ENCODE data around the gene SLC5A11.
"Not testable (repeated sequence)": the region's sequence is repeated elsewhere in the genome, so short reads cannot be mapped to it uniquely, and the experiment has no call there.

Gene SLC5A11

DNA sequence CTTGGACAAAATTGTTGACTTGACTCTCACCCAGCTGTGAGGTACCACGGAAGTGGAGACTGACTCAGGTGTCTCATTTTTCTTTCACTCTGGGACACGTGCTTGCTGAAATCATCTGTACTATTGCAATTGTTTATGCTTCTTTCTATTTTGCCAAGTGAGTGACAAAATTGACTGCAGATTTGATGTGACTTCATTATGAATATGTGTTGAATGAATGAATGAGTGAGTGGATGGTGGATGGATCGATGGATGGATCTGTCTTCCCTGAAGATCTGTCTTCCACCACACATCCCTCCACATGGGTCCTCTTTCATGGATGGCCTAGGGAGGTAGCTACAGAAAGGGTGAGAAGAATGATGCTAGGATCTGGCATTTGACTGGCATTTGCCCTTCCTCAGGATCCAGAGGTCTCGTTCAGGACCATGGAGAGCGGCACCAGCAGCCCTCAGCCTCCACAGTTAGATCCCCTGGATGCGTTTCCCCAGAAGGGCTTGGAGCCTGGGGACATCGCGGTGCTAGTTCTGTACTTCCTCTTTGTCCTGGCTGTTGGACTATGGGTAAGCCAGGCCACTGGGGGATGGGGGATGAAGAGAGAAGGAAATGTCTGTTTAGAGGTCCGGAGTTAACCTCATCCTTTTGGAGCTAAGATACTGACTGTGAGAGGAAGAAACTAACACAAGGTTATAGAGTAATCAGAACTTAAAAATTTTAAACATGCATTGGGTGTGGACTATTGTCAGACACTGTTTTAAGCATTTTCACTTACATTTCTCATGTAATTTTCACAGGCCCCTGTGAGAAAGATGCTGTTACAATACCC is 12.7 kb downstream of the SLC5A11 start:
- DNase-seq: no peak

GRCh38 chr16:24861461-24861860 is 15.7 kb downstream of the SLC5A11 start:
- no peak for DNase-seq

GRCh38 chr16:24863582-24864437 is 18.0 kb downstream of the SLC5A11 start:
- no peak for DNase-seq

GRCh38 chr16:24869033-24869432 is 23.3 kb downstream of the SLC5A11 start:
- no peak for DNase-seq

GRCh38 chr16:24871891-24872290 is 26.1 kb downstream of the SLC5A11 start:
- DNase-seq: no peak

DNA sequence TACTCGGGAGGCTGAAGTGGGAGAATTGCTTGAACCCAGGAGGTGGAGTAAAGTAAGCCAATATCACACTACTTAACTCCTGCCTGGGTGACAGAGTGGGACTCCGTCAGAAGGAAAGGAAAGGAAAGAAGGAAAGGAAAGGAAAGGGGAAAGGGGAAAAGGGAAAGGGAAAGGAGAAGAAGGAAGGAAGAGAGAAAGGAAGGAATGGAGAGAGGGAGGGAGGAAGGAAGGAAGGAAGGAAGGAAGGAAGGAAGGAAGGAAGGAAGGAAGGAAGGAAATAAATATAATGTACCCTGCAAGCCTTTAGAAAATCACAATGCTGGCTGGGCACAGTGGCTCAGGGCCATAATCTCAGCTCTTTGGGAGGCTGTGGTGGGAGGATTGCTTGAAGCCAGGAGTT is 27.3 kb downstream of the SLC5A11 start:
- no peak for DNase-seq

GRCh38 chr16:24875466-24875865 is 29.7 kb downstream of the SLC5A11 start:
- no peak for DNase-seq

GRCh38 chr16:24876231-24876630 is 30.5 kb downstream of the SLC5A11 start:
- no peak for DNase-seq

DNA sequence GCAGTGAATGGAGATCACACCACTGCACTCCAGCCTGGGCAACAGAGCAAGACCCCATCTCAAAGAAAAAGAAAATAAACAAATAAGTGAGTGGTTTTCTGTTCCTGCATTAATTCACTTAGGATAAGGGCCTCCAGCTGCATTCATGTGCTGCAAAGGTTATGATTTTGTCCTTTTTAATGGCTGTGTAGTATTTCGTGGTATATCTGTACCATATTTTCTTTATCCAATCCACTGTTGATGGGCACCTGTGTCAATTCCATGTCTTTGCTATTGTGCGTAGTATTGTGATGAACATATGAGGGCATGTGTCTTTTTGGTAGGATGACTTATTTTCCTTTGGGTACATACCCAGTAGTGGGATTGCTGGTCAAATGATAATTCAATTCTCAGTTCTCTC is 33.9 kb downstream of the SLC5A11 start:
- no peak for DNase-seq

DNA sequence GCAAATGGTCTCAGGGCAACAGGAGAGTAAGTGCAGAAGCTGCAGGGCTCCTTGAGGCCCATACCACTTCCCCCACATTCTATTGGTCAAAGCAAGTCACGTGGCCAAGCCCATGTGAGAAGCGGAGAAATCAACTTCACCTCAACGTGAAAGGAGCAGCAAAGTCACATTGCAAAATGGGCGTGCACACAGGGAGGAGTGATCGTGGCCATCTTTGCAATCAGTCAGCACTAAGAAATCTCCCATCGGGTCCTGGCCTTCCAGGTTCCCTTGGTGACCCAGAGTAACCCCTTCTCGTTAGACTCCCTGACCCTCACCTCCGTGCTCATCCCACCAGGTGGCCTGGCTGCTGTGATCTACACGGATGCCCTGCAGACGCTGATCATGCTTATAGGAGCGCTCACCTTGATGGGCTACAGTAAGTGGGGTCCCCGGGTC is 38.0 kb downstream of the SLC5A11 start:
- DNase-seq: no peak

DNA sequence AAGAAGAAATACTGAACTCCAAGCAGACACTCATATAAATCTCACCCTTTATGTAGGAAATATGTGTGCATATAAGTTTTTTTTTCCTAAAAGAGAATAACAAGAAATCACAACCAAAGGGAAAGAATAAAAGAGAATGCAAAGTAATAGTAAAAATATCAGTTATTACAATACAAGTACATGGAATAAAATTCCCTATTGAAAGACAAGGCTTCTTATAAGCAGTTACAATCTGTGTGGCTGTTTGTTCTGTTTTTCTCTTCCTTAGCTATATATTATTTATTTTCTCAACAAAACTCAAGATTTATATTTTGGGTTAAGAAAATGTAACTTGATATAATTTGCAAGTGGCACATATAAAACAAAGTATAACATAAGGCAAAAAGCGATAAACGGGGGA is 41.7 kb downstream of the SLC5A11 start:
- DNase-seq: no peak

GRCh38 chr16:24890746-24891145 is 45.0 kb downstream of the SLC5A11 start:
- DNase-seq: no peak

- no peak for DNase-seq
Measured at GRCh38 chr16:24896439-24896838, 50.7 kb downstream of the SLC5A11 start.

DNA sequence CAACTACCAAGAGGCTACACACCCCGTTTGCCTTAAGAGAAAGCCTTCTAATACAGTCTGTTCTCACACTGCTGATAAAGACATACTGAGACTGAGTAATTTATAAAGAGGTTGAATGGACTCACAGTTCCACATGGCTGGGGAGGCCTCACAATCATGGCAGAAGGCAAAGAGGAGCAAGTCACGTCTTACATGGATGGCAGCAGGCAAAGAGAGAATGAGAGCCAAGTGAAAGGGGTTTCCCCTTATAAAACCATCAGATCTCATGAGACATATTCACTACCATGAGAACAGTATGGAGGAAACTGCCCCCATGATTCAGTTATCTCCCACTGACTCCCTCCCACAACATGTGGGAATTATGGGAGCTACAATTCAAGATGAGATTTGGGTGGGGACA is 51.8 kb downstream of the SLC5A11 start:
- DNase-seq: not testable (repeated sequence)

GRCh38 chr16:24900230-24900629 is 54.5 kb downstream of the SLC5A11 start:
- no peak for DNase-seq

DNA sequence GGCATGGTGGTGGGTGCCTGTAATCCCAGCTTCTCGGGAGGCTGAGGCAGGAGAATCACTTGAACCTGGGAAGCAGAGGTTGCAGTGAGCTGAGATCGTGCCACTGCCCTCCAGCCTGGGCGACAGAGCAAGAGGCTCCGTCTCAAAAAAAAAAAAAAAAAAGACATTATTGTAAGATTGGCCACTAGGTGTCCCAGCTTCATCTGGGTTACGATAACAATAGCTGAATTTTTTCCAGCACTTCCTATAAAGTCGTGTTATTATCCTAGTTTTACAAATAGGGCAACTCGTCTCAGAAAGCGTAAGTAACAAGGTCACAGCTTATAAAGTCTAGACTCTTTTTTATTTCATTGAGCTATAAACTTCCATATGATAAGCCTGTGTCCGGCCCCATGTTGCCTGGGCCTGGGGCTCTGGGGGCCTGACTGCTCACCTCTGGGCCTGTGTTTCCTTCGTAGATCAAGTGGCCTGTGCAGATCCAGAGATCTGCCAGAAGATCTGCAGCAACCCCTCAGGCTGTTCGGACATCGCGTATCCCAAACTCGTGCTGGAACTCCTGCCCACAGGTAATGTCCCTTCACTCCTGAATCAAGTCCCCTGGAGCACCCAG is 60.5 kb downstream of the SLC5A11 start:
- peak in 1 of 3 experiments; percentile 4 for DNase-seq

GRCh38 chr16:24906901-24907300 is 61.1 kb downstream of the SLC5A11 start:
- DNase-seq: no peak

- DNase-seq: no peak
Measured at GRCh38 chr16:24908716-24909115, 63.0 kb downstream of the SLC5A11 start.

DNA sequence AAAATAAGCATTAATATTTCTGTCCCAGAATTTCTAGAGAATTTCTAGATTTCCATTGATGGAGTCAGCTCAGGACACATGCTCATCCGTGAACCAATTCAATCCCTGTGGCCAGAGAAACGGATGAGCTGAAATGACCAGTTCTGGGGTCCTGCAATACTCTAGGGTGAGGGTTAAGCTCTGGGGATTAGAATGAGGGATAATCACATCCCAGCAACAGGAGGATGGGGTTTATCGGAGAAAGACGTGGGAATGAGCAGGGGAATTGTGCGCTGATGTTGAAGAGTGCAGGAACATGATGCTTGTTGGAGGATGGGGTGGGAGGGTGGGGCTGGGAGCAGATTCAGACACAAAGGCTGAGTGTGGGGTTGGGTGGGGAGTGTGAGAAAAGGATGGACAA is 64.1 kb downstream of the SLC5A11 start:
- no peak for DNase-seq

DNA sequence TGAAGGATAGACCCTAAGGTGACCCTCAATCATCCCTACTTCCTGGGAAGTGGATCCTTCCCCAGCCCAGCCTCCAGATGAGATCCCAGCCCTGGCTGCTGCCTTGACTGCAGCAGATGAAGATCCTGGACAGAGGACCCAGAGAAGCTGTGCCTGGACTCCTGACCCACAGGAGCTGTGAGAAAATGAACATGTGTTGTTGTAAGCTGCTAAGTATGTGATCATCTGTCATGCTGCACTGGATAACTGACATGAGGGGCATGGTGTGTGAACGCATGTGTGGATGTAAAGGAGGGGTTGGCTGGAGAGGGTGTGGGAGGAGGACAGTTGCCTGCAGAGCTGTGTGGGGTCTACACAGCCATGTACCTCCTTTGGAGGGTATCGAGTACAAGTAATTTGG is 69.3 kb downstream of the SLC5A11 start:
- DNase-seq: no peak

GRCh38 chr16:24915576-24915975 is 69.8 kb downstream of the SLC5A11 start:
- no peak for DNase-seq

GRCh38 chr16:24917236-24917635 is 71.5 kb downstream of the SLC5A11 start:
- no peak for DNase-seq

DNA sequence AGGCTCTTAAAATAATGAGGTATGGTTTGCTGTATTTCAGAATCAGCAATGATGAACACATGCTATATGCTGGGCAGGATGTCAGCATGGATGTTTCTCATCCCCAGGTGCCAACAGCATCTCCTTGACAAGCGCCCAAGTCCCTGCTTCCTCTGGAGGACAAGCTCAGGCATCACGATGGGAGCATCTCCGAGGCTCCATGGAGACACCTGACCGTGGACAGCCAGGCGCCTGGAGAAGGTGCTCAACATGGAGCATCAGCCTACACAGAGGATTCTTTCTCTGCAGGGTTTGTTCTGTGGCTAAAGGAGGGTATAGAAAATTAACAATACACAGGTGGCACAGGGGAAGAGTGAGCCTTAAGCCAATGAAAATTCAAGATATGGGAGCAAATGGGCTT is 72.1 kb downstream of the SLC5A11 start:
- DNase-seq: no peak

DNA sequence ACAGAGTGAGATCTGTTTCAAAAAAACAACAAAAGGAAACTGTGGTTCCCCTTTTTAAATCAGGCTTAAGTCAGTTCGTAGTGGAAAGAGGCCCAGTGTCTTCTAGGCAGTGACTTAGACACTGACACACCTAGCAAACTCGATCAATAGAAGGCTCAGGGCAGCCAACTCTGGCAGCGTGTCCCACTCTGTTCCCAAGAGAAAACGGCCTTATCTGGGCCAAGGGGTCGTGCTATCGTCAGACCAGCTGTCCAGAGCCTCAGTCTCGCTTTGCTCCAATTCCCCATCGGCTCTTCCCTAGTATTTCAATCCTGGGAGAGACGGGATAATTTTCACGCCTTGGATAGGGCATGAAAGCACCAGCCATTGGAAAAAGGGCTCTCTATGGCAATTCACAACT is 72.9 kb downstream of the SLC5A11 start:
- no peak for DNase-seq

All from NCI-H1417 (cell line).